Activated effector memory CD4-positive, alpha-beta T cell treated with anti-CD3 and anti-CD28 coated beads, Interleukin-2, amount 50 U/mL, for 16 hours (primary cell): ENCODE results near the gene SPHK2.
"Not testable (repeated sequence)": the region's sequence is repeated elsewhere in the genome, so short reads cannot be mapped to it uniquely, and the experiment has no call there.

Experiments used
- DNase-seq: peaks from one replicate; pipeline ENCODE4 v3.0.0-alpha.2; 2020

SPHK2 gene

DNA sequence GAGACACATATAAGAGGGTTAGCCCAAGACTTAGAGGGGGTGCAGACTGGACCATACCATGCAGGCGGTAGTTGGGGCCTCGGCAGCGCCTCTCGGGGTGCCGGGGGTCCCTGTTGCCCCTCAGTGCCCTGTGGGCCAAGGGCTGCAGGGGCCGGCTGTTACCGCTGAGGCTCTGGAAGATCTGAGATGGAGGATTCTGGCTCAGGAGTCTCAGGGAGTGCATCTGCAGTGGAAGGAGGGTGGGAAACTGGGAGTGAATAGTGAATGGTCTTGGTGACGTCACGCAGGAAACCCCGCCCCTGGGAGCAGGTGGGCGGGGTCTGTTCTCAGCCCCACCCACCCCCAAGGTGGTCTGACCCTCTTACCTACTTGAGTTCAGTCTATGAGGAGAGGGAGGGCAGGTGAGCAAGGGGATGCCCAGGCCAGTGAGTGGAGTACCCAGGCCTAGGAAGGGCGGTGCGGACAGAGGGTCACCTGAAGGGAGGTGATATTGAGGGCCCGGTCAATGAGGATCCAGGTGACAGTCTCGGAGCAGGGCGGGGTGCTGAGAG lies 19.6 kb downstream of the SPHK2 start:
- no peak for DNase-seq

GRCh38 chr19:48639483-48640375 lies 20.4 kb downstream of the SPHK2 start:
- no peak for DNase-seq

DNA sequence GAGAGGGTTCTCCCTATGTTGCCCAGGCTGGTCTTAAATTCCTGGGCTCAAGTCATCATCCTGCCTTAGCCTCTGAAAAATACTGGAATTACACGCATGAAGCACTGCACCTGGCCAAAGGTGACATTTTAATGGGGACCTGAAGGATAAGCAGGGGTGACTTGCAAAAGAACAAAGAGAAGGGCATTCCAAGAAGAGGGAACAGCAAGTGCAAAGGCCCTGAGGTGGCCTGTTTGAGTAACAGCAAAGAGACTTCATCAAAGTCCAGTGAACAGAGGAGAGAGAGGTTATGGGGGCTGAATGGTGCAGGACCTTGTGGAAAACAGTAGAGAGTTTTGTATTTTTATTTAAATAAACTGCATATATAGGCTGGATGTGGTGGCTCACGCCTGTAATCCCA lies 22.5 kb downstream of the SPHK2 start:
- no peak for DNase-seq

DNA sequence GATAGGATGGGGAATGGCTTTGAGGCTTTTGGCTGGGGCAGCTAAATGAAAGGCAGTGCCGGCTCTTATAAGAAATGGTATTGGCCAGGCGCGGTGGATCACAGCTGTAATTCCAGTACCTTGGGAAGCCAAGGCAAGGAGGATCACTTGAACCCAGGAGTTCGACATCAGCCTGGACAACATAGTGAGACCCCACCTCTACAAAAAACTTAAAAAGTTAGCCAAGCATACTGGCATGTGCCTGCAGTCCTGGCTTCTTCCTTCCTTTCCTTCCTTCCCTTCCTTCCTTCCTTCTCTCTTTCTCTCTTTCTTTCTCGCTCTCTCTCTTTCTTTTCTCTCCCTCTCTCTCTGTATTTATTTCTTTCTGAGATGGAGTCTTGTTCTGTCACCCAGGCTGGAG lies 23.6 kb downstream of the SPHK2 start:
- no peak for DNase-seq

GRCh38 chr19:48644355-48644754 lies 25.0 kb downstream of the SPHK2 start:
- no peak for DNase-seq

DNA sequence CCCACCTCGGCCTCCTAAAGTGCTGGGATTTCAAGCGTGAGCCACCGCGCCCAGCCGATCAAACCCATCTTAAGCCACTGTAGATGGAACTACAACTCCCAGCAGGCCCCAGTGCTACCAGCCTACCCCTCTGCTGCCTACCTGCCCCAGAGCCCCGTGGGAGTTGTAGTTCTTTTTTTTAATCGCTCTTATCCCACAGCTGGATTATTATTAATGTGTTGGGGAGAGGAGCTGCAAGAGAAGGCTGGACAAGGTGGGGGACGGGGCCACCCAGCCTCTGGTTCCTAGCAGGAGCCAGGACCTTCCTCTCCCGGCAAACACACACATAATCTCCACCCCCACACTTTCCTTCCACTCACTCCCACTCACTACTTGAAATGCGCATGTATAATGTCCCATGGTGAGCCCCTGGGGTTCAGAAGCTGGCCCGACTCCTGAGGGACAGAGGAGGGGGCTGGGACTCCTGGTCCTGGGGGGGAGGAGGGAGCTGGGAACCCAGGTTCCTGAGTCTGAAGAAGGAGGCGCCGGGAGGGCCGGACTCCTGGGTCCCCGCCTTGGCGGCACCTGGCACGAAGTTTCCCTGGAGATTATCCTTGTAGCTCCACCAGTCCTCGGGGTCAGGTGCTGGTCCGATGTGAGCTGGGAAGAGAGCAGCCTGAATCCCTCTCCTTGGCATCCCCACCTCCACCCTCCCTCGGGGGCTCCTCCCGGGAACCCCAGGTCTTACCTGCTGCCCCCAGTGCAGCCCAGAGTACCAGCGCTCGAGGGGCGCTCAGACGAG lies 25.7 kb downstream of the SPHK2 start:
- DNase-seq = peak; percentile 90

GRCh38 chr19:48645620-48646000 lies 26.3 kb downstream of the SPHK2 start:
- no peak for DNase-seq

GRCh38 chr19:48646001-48646721 lies 26.9 kb downstream of the SPHK2 start, which contains the start of gene CA11:
TSS of gene CA11 (minus strand) at chr19:48646187. CDS start at chr19:48645632, 555 bp downstream.
- peak; percentile 96 for DNase-seq

DNA sequence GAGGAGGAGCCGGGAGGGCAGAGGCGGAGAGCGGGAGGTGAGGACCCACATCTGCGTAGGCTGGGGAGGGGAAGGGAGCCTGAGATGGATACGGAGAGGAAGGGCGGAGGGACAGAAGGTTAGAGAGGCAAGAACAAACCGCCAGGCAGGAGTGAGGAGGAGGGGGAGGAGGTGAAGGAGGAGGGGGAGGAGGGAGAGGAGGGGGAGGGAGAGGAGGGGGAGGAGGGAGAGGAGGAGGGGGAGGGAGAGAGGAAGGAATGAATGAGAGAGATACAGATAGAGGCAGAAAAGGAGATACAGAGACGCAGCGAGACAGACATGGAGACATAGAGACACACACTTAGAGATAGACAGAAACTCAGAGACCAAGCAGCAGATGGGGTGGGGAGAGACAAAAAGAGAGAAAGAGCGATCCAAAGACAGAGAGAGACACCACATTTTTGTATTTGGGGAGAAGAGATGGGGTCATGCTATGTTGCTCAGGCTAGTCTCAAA lies 27.5 kb downstream of the SPHK2 start:
- no peak for DNase-seq

DNA sequence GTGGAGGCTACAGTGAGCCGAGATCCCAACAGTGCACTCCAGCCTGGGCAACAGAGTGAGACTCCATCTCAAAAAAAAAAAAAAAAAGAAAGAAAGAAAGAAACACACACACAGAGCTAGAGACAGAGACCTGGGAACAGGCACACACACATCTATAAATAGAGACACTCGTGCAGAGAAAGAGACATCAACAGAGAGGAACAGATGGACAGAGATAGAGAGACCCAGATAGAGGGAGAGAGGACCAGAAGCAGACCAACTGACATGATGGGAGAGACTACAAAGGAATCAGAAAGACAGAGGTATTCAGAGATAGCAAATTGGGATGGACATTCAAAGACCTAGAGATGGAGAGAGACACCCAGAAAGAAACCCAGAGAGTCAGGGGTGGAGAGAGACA lies 28.8 kb downstream of the SPHK2 start:
- DNase-seq = no peak

- DNase-seq = no peak
Measured at GRCh38 chr19:48650974-48651682, 31.8 kb downstream of the SPHK2 start.

DNA sequence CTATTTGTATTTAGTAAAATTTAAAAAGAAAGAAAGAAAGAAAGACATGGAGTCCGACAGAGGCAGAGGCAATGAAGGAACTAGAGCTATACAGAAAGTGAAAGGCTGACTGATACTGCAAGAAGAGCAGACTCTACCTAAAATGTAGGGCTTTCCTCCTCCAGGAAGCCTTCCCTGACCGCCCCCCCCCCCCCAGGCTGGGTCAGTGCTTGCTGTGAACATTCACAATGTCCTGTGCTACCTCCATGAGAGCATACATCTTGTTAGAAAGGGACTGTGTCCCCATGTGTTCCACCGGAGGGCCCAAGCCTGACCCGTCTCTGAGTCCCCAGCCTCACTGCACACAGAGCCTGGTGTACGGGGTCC lies 32.4 kb downstream of the SPHK2 start:
- DNase-seq = no peak

DNA sequence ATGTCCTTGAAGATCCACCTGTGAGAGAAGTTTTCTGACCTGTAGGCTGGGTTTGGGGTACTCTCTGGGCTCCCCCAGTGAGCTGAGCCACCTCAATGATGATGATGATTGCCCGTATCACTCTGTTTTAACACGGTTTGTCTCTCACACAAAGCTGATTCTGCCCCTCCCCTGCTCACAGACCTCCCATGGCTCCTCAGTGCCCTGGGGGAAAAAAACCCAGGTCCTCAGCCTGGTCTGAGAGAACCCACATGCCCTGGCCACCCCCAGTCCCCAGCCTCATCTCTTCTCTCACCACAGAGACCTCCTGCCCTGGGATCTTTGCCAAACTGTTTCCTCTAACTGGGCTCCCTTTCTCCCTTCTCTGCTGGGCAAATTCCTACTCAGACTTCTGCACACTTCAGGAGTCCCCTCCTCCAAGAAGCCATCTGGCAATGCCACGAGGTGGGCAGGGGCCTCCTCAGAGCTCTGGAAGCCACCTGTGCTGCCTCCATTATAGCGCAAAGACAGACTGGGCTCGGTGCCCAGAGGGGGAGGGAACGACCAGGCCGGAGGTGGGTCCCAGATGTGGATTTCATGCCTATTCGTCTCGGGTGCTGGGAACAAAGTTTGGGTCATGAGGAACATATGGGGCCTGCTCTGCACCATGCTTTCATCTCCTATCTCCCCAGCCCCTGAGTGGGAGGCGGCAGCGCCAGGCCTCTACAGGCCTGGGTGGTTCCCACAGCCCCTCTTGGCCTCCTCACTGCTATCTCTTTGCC lies 35.2 kb downstream of the SPHK2 start:
- DNase-seq = no peak

- no peak for DNase-seq
Measured at GRCh38 chr19:48656840-48657474, 37.7 kb downstream of the SPHK2 start.

DNA sequence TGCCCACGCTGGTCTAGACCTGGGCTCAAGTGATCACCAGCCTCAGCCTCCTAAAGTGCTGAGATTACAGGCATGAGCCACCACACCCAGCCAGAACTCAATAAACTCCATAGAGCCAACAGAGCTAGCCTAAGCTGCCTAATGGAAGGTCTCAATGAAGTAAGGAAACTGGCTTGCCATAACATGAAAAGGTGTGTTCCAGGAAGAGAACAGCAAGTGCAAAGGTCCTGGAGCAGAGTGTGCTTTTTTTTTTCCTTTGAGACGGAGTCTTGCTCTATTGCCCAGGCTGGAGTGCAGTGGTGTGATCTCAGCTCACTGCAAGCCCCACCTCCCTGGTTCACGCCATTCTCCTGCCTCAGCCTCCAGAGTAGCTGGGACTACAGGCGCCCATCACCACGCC lies 38.5 kb downstream of the SPHK2 start:
- DNase-seq = not testable (repeated sequence)

GRCh38 chr19:48658483-48658882 lies 39.2 kb downstream of the SPHK2 start:
- no peak for DNase-seq

- DNase-seq = no peak
Measured at GRCh38 chr19:48659768-48660167, 40.5 kb downstream of the SPHK2 start.

GRCh38 chr19:48660852-48661710 lies 41.8 kb downstream of the SPHK2 start:
- peak; percentile 89 for DNase-seq

DNA sequence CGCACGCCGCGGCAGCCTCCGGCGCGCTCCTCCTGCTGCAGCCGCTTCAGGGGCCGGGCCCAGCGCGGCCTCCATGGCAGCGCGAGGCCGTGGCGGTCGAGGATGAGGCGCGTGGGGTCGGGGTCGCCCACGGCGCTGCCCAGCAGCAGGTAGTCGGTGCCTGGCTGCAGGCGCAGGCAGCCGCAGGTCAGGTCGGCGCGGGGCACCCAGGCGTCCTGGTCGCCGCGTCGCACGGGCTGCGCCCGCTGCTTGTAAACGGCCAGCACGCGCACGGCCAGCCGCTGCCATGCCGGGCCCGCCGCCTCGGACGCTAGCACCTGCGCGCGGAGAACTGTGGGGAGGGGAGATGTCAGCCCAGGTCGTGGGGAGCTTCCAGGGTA lies 42.4 kb downstream of the SPHK2 start:
- DNase-seq = no peak

GRCh38 chr19:48663667-48664066 lies 44.4 kb downstream of the SPHK2 start:
- no peak for DNase-seq
